ENCODE measurements around the gene SNX5. TPM values are rescaled to one million over a fixed set of nuclear protein-coding genes. Genes with fewer than 3 reads are reported as not detected.

Gene SNX5
- total RNA-seq, 4 donors from 2014 or later: 131 to 257 (median 132) TPM

DNA sequence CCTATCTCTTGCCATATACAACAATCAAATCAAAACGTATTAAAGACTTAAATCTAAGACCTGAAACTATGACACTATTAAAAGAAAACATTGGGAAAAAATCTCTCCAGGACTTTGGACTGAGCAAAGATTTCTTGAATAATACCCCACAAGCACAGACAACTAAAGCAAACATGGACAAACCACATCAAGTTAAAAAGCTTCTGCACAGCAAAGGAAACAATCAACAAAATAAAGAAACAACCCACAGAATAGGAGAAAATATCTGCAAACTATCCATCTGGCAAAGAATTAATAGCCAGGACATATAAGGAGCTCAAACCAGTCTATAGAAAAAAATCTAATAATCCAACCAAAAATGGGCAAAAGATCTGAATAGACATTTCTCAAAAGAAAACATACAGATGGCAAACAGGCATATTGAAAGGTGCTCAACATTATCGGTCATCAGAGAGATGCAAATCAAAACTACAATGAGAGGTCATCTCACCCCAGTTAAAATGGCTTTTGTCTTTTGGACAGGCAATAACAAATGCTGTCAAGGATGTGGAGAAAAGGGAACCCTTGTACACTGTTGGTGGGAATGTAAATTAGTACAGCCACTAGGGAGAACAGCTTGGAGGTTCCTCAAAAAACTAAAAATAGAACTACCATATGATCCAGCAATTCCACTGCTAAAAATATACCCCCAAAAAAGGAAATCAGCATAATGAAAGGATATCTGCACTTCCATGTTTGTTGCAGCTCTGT, 76.2 kb downstream of the SNX5 start:
- Histone ChIP-seq H3K27me3 (no peaks in the 10 kb centered on the region), H3K36me3 (no peaks in the 10 kb centered on the region), H3K9me3 (peaks cover 0 to 11% (median 0%) of the 10 kb centered on the region in 4 donors), H3K4me3 (no peak overlapping the region), H3K4me1 (peaks cover 0 to 21% (median 2%) of the 10 kb centered on the region in 4 donors), H3K27ac (no peak overlapping the region)
- TF ChIP-seq, protein P1, sequence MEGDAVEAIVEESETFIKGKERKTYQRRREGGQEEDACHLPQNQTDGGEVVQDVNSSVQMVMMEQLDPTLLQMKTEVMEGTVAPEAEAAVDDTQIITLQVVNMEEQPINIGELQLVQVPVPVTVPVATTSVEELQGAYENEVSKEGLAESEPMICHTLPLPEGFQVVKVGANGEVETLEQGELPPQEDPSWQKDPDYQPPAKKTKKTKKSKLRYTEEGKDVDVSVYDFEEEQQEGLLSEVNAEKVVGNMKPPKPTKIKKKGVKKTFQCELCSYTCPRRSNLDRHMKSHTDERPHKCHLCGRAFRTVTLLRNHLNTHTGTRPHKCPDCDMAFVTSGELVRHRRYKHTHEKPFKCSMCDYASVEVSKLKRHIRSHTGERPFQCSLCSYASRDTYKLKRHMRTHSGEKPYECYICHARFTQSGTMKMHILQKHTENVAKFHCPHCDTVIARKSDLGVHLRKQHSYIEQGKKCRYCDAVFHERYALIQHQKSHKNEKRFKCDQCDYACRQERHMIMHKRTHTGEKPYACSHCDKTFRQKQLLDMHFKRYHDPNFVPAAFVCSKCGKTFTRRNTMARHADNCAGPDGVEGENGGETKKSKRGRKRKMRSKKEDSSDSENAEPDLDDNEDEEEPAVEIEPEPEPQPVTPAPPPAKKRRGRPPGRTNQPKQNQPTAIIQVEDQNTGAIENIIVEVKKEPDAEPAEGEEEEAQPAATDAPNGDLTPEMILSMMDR (IDR thresholded peaks at IDR 0.05): no peak
- no peak for TF ChIP-seq POLR2A (IDR thresholded peaks at IDR 0.05)
- DNase-seq: no peak

Small RNA genes within 50 kb of the gene (small RNA-seq; reads per million reads assigned to genes)
- gene RNU6-192P (0 reads per million in 2 donors), gene SNORD17 (864 to 1,651 reads per million in 2 donors)

Other genes starting within 250 kb of the SNX5 start
- 10 to 100 TPM; 16.1 to 38.0 (median 19.0) TPM for gene MGME1, start 224 bp upstream of the SNX5 start, total RNA-seq
- gene OVOL2, start 89.1 kb upstream of the SNX5 start, total RNA-seq: 10 to 100 TPM; 25.5 to 38.7 (median 28.9) TPM
- 10 to 100 TPM; 20.0 to 27.2 (median 22.0) TPM for gene KAT14, start 169.1 kb upstream of the SNX5 start, total RNA-seq
- 10 to 100 TPM; 15.7 to 21.7 (median 18.0) TPM for gene PET117, start 169.1 kb upstream of the SNX5 start, total RNA-seq

All from Peyer's patch (tissue), 4 donors.